HepG2 (cell line): ENCODE data around the gene FNDC8. TPM values are rescaled to one million over a fixed set of nuclear protein-coding genes. Genes with fewer than 3 reads are reported as not detected.

Experiments used
- ATAC-seq: fragments of 200-7000 bp; cut with Tn5 transposase; 3 replicates; pipeline ENCODE4 v1.9.1; 2020; ENCODE audit warnings: mild to moderate bottlenecking, moderate library complexity
- BruUV-seq: library from RNA; stranded (reverse); fragments of 400-500 nt; replicated peaks from 2 replicates; lab custom pipeline; 2021; lab: Mats Ljungman, UMichigan
- CTCF ChIA-PET: fragments of 300-600 bp; formaldehyde crosslinking; extraction: SDS; loops from one replicate; lab custom pipeline; 2021; ENCODE audit warnings: low total read pairs, inconsistent platforms, low intra/inter-chr PET ratio; lab: Yijun Ruan, JAX
- POLR2A ChIA-PET: fragments of 350-600 bp; sonication (Branson Sonifier 250); formaldehyde crosslinking; loops from one replicate; lab custom pipeline; 2020; ENCODE audit warnings: antibody characterized with exemption, inconsistent platforms; lab: Yijun Ruan, JAX
- DNase-seq: peaks from one replicate; pipeline ENCODE4 v3.0.0-alpha.2; 2015; ENCODE audit warnings: low spot score
- FAIRE-seq: peaks from 3 replicates; lab custom pipeline; 2011; peaks lifted over from hg19 to GRCh38; lab: Jason Lieb, UNC
- H2AFZ ChIP-seq: one replicate; pipeline ENCODE4 v1.6.1; 2011; ENCODE audit warnings: low read length, inconsistent platforms
- H3K27ac ChIP-seq: fragments of 300-600 bp; 3 replicates; pipeline ENCODE4 v1.8.0; 2011; ENCODE audit warnings: mixed run types, mild to moderate bottlenecking, mixed read lengths, low read length, inconsistent platforms; ENCODE audit not compliant: insufficient read depth; ENCODE audit errors: extremely low read length
- H3K27me3 ChIP-seq, 2 experiments: fragments of 200-600 bp in 1 of 2; 2 replicates in 1 of 2; 3 replicates in 1 of 2; pipeline versions ENCODE4 v1.6.0 to v1.8.0; 2011; ENCODE audit warnings: low read length in 2 of 2, mild to moderate bottlenecking in 2 of 2, moderate library complexity in 2 of 2, inconsistent platforms in 1 of 2; ENCODE audit not compliant: insufficient read depth in 2 of 2, control insufficient read depth in 1 of 2
- H3K36me3 ChIP-seq, 2 experiments: fragments of 200-600 bp in 1 of 2; replicated peaks in 1 of 2; 2 replicates in 1 of 2; 3 replicates in 1 of 2; pipeline versions ENCODE4 v1.5.1 to v1.8.0; 2011; ENCODE audit warnings: low read length in 2 of 2, inconsistent platforms in 1 of 2; ENCODE audit not compliant: insufficient read depth in 2 of 2, control insufficient read depth in 1 of 2
- H3K4me1 ChIP-seq: 2 replicates; pipeline ENCODE4 v1.5.1; 2012; ENCODE audit warnings: low read length, inconsistent platforms; ENCODE audit not compliant: insufficient read depth
- H3K4me2 ChIP-seq: 2 replicates; pipeline ENCODE4 v1.6.0; 2011; ENCODE audit warnings: low read depth, low read length, inconsistent platforms
- H3K4me3 ChIP-seq, 3 experiments: fragments of 200-600 bp in 1 of 3; sonication (generic), shearing (Covaris generic) in 1 of 3; replicated peaks in 1 of 3; 2 replicates each; pipeline ENCODE4 v1.5.1; 2011 to 2016; ENCODE audit warnings: low read length in 3 of 3, inconsistent platforms in 2 of 3, low read depth in 2 of 3, mild to moderate bottlenecking in 2 of 3, control low read depth in 1 of 3, mixed read lengths in 1 of 3; ENCODE audit not compliant: insufficient read depth in 1 of 3
- H3K79me2 ChIP-seq: one replicate; pipeline ENCODE4 v1.6.1; 2011; ENCODE audit warnings: low read length, inconsistent platforms; ENCODE audit not compliant: insufficient read depth
- H3K9ac ChIP-seq: 2 replicates; pipeline ENCODE4 v1.6.0; 2011; ENCODE audit warnings: mild to moderate bottlenecking, low read depth, low read length, inconsistent platforms; ENCODE audit not compliant: insufficient read depth
- H3K9me3 ChIP-seq: 2 replicates; pipeline ENCODE4 v1.5.1; 2012; ENCODE audit warnings: mild to moderate bottlenecking, low read length
- H4K20me1 ChIP-seq: 2 replicates; pipeline ENCODE4 v1.6.0; 2011; ENCODE audit warnings: inconsistent platforms, mild to moderate bottlenecking, low read length, moderate library complexity; ENCODE audit not compliant: insufficient read depth
- AHDC1 ChIP-seq: sonication (generic); formaldehyde crosslinking; IDR thresholded peaks from 2 replicates; pipeline ENCODE4 v1.5.1; 2020; ENCODE audit warnings: mild to moderate bottlenecking, missing genetic modification reagents, borderline replicate concordance
- BATF2 ChIP-seq: sonication (generic); formaldehyde crosslinking; IDR thresholded peaks from 2 replicates; pipeline ENCODE4 v1.8.0; 2022; ENCODE audit warnings: mild to moderate bottlenecking, missing genetic modification reagents, moderate library complexity
- HOXD1 ChIP-seq: sonication (generic); formaldehyde crosslinking; IDR thresholded peaks from 2 replicates; pipeline ENCODE4 v1.5.0; 2020; ENCODE audit warnings: missing genetic modification reagents
- IRF9 ChIP-seq: sonication (generic); formaldehyde crosslinking; IDR thresholded peaks from 2 replicates; pipeline ENCODE4 v1.8.0; 2022; ENCODE audit warnings: missing genetic modification reagents, mild to moderate bottlenecking, borderline replicate concordance
- KAT7 ChIP-seq: IDR thresholded peaks from 2 replicates; pipeline ENCODE4 v1.6.1; 2018; ENCODE audit warnings: borderline replicate concordance, missing compliant biosample characterization
- KAT8 ChIP-seq: IDR thresholded peaks from 2 replicates; pipeline ENCODE4 v1.6.1; 2016; ENCODE audit warnings: missing genetic modification reagents, missing compliant biosample characterization
- SMC3 ChIP-seq: IDR thresholded peaks from 2 replicates; pipeline ENCODE4 v1.6.1; 2011; ENCODE audit warnings: low read length, improper control_type of control experiment
- STAG1 ChIP-seq: sonication (generic); formaldehyde crosslinking; IDR thresholded peaks from 2 replicates; pipeline ENCODE4 v1.4.0; 2020; ENCODE audit warnings: missing genetic modification reagents
- TFDP2 ChIP-seq: sonication (generic); formaldehyde crosslinking; IDR thresholded peaks from 2 replicates; pipeline ENCODE4 v1.4.0; 2020; ENCODE audit warnings: missing genetic modification reagents
- ZNF253 ChIP-seq: sonication (generic); formaldehyde crosslinking; IDR thresholded peaks from 2 replicates; pipeline ENCODE4 v1.8.0; 2022; ENCODE audit warnings: mild to moderate bottlenecking, missing genetic modification reagents, borderline replicate concordance
- ZNF790 ChIP-seq: sonication (generic); formaldehyde crosslinking; IDR thresholded peaks from 2 replicates; pipeline ENCODE4 v1.8.0; 2022; ENCODE audit warnings: missing genetic modification reagents, mild to moderate bottlenecking, borderline replicate concordance
- WGBS: methylation state at CpG from one replicate; pipeline ENCODE4 v1.1.6; 2017; ENCODE audit warnings: low lambda C conversion rate; 5-methylcytosine and 5-hydroxymethylcytosine counted together
- in situ Hi-C: cut with HindIII; loops from 2 replicates; pipeline ENCODE4 v1.10.0; 2017; ENCODE audit warnings: low pct_unique_long_range_greater_than_20kb; ENCODE audit not compliant: extremely low pct_ligation_motif_present
- intact Hi-C: fragments of 100-400 bp; cut with micrococcal nuclease; formaldehyde crosslinking; loops from one replicate; pipeline ENCODE4 v1.10.0; 2022; ENCODE audit not compliant: unreplicated experiment
- polyA plus RNA-seq, 8 experiments: library from polyadenylated mRNA; depleted of rRNA in 3 of 8; stranded (reverse) in 7 of 8; unstranded in 1 of 8; fragments of >200 nt; fragmentation: Illumina TruSeq in 4 of 8; extraction: Trizol in 4 of 8; gene quantifications; 2 replicates each; pipeline versions ENCODE4 v1.2.1 to v1.2.3, GENCODE V29; 2011 to 2016; ENCODE audit warnings: low read depth in 4 of 8, missing spikeins in 1 of 8, mixed read lengths in 1 of 8; ENCODE audit not compliant: insufficient read depth in 1 of 8
- total RNA-seq, 5 experiments: library from RNA; depleted of rRNA; stranded (reverse); fragments of >200 nt; fragmentation: Illumina TruSeq; extraction: Trizol; gene quantifications; 2 replicates each; pipeline ENCODE4 v1.2.3, GENCODE V29; 2016; ENCODE audit warnings: low read depth in 1 of 5

FNDC8 gene
- total and polyA plus RNA-seq, 2 of the 13 experiments (the other 11 are each of a cell fraction or from before 2014, with no cell fraction given), result not detected

- no peak for TF ChIP-seq AHDC1 (CRISPR knock-in tag)
- TF ChIP-seq STAG1 (CRISPR knock-in tag), result peak; percentile 53
- TF ChIP-seq, all 625 proteins: peak for 3
Observed at GRCh38 chr17:35117984-35118383, 3.4 kb upstream of the FNDC8 start (continued).

- peak; percentile 40 for FAIRE-seq
- peaks cover 4% of the 10 kb centered on the region for H3K79me2 ChIP-seq
- WGBS, result under 1% methylated on average over 10 of the region's 72 CpGs
- POLR2A ChIA-PET, result interaction anchor here (1.0 to 2.9 kb wide), 7 partner anchors 9 to 123 kb away, joined by 3 to 8 read pairs (median 4); partner anchors contain the start of gene RFFL
- H3K4me2 ChIP-seq, result peak within 1 kb of the TSS; percentile 98
- no peaks in the 10 kb centered on the region for H4K20me1 ChIP-seq
- DNase-seq, result peak; percentile 60
- peak within 1 kb of the TSS; percentile 80 to 94 (median 86) for H3K4me3 ChIP-seq
- no peaks in the 10 kb centered on the region for H3K9me3 ChIP-seq
- H3K36me3 ChIP-seq, result no peaks in the 10 kb centered on the region
- CTCF ChIA-PET, result interaction anchor here (0.9 to 3.6 kb wide), 6 partner anchors 23 to 699 kb away, joined by 3 to 46 read pairs (median 5); partner anchors contain the start of gene NLE1
- in situ Hi-C loops (loop anchor here (5.0 to 25.0 kb wide), 3 partner anchors 122 to 695 kb away; partner anchors contain the start of gene TMEM132E), intact Hi-C loops (loop anchor here (1.0 to 2.0 kb wide), 2 partner anchors 31 to 121 kb away; no protein-coding TSS in a partner anchor)
- H2AFZ ChIP-seq, result peak within 1 kb of the TSS; percentile 90
- H3K9ac ChIP-seq, result peak within 1 kb of the TSS; percentile 80
- BruUV-seq, result no TSS peak
- peak; percentile 88 for ATAC-seq
- H3K27me3 ChIP-seq, result no peaks in the 10 kb centered on the region; a peak in 1 of 5 replicates
- peaks cover 29% of the 10 kb centered on the region for H3K4me1 ChIP-seq
- peak within 1 kb of the TSS; percentile 63 for H3K27ac ChIP-seq
- no peak; the same call in 1 of the 2 replicates for TF ChIP-seq KAT7
- peak; percentile 69; the same call in 1 of the 2 replicates for TF ChIP-seq ZNF790 (CRISPR knock-in tag)
- peak; percentile 47; the same call in 1 of the 2 replicates for TF ChIP-seq IRF9 (CRISPR knock-in tag)
- TF ChIP-seq KAT8, result 0 out of 2 replicates have a peak, but pooled peaks have one; percentile 39
- peak; percentile 91 for TF ChIP-seq TFDP2
- TF ChIP-seq BATF2 (CRISPR knock-in tag), result no peak
- TF ChIP-seq HOXD1 (CRISPR knock-in tag), result no peak
- TF ChIP-seq SMC3, result peak; percentile 34; the same call in 1 of the 2 replicates
- no peak for TF ChIP-seq ZNF253
Observed at GRCh38 chr17:35119370-35120165, 1.8 kb upstream of the FNDC8 start, which contains the start of gene RAD51D. RAD51D (minus strand) TSS chr17:35119860; CDS start chr17:35119613, 247 bp downstream.
